ENCODE measurements around the gene TRIM67.

Gene TRIM67

DNA sequence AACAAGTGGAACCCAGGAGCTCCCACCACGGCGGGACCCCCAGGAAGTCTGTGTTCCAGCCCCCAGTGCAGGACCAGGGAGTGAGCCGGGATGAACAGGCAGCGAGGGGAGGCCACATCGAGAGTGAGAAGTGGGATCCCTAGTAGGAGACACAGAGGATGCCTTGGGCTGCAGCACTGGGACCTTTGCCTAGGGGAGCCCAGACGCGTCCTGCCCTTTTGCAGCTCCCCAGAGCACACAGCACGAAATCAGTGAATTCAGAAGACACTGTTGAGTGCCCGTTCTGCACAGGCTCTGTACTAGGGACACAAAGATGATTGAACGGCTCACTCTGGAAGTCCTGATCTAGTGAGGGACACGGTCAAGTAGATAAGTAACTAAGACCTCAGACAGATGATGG is 23.5 kb downstream of the TRIM67 start (continued):
- TF ChIP-seq, protein P1, sequence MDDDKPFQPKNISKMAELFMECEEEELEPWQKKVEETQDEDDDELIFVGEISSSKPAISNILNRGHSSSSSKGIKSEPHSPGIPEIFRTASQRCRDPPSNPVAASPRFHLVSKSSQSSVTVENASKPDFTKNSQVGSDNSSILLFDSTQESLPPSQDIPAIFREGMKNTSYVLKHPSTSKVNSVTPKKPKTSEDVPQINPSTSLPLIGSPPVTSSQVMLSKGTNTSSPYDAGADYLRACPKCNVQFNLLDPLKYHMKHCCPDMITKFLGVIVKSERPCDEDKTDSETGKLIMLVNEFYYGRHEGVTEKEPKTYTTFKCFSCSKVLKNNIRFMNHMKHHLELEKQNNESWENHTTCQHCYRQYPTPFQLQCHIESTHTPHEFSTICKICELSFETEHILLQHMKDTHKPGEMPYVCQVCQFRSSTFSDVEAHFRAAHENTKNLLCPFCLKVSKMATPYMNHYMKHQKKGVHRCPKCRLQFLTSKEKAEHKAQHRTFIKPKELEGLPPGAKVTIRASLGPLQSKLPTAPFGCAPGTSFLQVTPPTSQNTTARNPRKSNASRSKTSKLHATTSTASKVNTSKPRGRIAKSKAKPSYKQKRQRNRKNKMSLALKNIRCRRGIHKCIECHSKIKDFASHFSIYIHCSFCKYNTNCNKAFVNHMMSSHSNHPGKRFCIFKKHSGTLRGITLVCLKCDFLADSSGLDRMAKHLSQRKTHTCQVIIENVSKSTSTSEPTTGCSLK (tag by site-specific recombination; IDR thresholded peaks at IDR 0.05), result no peak
- no peak for TF ChIP-seq ZNF600 (tag by site-specific recombination; IDR thresholded peaks at IDR 0.05)

DNA sequence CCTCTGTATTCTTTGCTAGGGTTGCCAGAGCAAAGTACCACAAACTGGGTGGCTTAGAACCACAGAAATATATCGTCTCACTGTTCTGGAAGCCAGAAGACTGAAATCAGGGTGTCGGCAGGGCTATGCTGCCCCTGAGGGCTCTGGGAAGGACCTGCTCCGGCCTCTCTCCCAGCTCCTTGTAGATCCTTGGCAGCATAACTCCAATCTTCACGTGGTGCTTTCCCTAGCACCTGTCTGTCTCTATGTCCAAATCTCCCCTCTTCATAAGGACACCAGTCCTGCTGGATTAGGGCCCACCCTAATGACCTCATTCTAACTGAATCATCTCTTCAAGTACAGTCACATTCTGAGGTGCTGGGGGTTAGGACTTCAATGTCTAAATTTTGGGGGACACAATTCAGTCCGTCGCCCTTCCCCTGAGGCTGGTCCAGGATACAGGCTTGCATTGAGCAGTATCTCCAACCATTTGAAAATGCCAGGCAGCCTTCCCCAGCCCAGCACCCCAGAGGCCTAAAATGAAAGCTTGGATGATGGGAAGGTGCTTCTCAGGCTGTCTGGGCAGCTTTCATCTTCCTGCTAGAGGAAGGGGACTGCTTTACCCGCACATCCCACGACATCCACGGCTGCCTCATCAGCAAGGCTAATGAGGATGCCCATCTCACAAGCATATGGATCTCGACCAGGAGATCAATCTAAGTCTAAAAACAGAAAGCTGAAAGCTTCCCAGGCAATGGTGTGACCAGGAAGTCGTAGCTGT is 24.7 kb downstream of the TRIM67 start:
- Histone ChIP-seq H3K4me3 (ENCODE audit: low read depth, low read length) (no peak overlapping the region), H3K9me3 (ENCODE audit: control insufficient read depth, insufficient read depth, low read depth, low read length) (no peaks in the 10 kb centered on the region), H3K36me3 (ENCODE audit: control insufficient read depth in 2 of 2, insufficient read depth in 1 of 2, low read length in 2 of 2) (no peaks in the 10 kb centered on the region), H3K27ac (ENCODE audit: extremely low read depth, low read depth, low read length) (no peak overlapping the region), H3K4me1 (ENCODE audit: control insufficient read depth, insufficient read depth, low read length) (no peaks in the 10 kb centered on the region)
- ChIA-PET POLR2A (no interaction called here), CTCF (no interaction called here)
- TF ChIP-seq ZNF19 (tag by site-specific recombination; IDR thresholded peaks at IDR 0.05; ENCODE audit: low read depth) (no peak), ZNF501 (tag by site-specific recombination; IDR thresholded peaks at IDR 0.05) (no peak), ZNF530 (tag by site-specific recombination; IDR thresholded peaks at IDR 0.05; ENCODE audit: low read depth) (no peak)
- TF ChIP-seq, protein P2, sequence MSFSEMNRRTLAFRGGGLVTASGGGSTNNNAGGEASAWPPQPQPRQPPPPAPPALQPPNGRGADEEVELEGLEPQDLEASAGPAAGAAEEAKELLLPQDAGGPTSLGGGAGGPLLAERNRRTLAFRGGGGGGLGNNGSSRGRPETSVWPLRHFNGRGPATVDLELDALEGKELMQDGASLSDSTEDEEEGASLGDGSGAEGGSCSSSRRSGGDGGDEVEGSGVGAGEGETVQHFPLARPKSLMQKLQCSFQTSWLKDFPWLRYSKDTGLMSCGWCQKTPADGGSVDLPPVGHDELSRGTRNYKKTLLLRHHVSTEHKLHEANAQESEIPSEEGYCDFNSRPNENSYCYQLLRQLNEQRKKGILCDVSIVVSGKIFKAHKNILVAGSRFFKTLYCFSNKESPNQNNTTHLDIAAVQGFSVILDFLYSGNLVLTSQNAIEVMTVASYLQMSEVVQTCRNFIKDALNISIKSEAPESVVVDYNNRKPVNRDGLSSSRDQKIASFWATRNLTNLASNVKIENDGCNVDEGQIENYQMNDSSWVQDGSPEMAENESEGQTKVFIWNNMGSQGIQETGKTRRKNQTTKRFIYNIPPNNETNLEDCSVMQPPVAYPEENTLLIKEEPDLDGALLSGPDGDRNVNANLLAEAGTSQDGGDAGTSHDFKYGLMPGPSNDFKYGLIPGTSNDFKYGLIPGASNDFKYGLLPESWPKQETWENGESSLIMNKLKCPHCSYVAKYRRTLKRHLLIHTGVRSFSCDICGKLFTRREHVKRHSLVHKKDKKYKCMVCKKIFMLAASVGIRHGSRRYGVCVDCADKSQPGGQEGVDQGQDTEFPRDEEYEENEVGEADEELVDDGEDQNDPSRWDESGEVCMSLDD (tag by site-specific recombination; IDR thresholded peaks at IDR 0.05), result no peak

DNA sequence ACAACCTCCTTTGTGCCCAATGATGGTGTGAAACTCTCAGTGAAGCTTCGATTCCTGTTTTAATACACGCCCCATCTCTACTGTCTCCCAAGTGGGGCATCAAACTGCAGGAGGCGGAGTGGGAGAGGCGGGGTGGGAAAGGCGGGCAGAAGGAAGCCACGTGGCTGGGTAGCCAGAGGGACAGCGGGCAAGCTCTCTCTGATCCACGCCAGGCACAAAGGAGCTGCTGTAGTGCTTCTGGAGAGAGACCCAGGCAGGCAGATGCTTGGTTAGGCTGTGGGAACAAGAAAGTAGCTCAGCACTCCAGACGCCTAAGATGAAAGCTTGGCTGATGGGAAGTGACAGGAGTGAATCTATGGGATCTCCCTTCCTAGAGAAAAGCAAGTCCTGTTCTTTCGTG is 25.7 kb downstream of the TRIM67 start:
- Histone ChIP-seq H3K36me3 (ENCODE audit: control insufficient read depth in 2 of 2, insufficient read depth in 1 of 2, low read length in 2 of 2) (no peaks in the 10 kb centered on the region), H3K9me3 (ENCODE audit: control insufficient read depth, insufficient read depth, low read depth, low read length) (no peaks in the 10 kb centered on the region), H3K4me3 (ENCODE audit: low read depth, low read length) (no peak overlapping the region), H3K4me1 (ENCODE audit: control insufficient read depth, insufficient read depth, low read length) (no peaks in the 10 kb centered on the region), H3K27ac (ENCODE audit: extremely low read depth, low read depth, low read length) (no peak overlapping the region)
- ChIA-PET POLR2A (no interaction called here), CTCF (interaction anchor here (1.2 kb wide), 1 partner anchor 449 kb away, joined by 3 read pairs; no protein-coding TSS in a partner anchor)
- TF ChIP-seq HOXA7 (CRISPR knock-in tag; IDR thresholded peaks at IDR 0.05; ENCODE audit: borderline replicate concordance) (no peak), ZNF561 (tag by site-specific recombination; IDR thresholded peaks at IDR 0.05; ENCODE audit: borderline replicate concordance) (no peak), OVOL3 (tag by site-specific recombination; IDR thresholded peaks at IDR 0.05) (no peak)

DNA sequence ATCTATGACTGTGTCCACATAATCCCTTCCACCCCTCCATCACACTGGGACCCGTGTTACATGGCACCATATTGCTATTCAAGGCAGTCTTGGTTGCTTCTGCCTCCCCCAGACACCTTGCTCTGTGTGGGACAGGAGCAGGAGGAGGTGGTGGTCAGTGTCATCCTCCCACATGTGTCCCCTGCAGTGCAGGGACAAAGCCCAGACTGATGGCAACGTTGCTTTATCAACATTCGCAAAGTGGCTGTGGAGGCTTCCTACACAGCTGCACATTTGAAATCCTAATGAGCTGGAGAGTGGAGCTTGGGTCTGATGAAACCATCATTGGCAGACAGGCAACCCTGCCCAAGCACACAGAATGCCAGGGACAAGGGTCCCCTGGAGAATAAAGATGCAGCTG is 26.2 kb downstream of the TRIM67 start:
- Histone ChIP-seq H3K36me3 (ENCODE audit: control insufficient read depth in 2 of 2, insufficient read depth in 1 of 2, low read length in 2 of 2) (no peaks in the 10 kb centered on the region), H3K9me3 (ENCODE audit: control insufficient read depth, insufficient read depth, low read depth, low read length) (no peaks in the 10 kb centered on the region), H3K4me3 (ENCODE audit: low read depth, low read length) (no peak overlapping the region), H3K27ac (ENCODE audit: extremely low read depth, low read depth, low read length) (no peak overlapping the region), H3K4me1 (ENCODE audit: control insufficient read depth, insufficient read depth, low read length) (no peaks in the 10 kb centered on the region)
- CTCF ChIA-PET, result interaction anchor here (1.2 kb wide), 1 partner anchor 449 kb away, joined by 3 read pairs; no protein-coding TSS in a partner anchor
- POLR2A ChIA-PET, result no interaction called here
- TF ChIP-seq ZBTB8A (tag by site-specific recombination; IDR thresholded peaks at IDR 0.05) (no peak), HOXA7 (CRISPR knock-in tag; IDR thresholded peaks at IDR 0.05; ENCODE audit: borderline replicate concordance) (no peak), GLIS1 (tag by site-specific recombination; IDR thresholded peaks at IDR 0.05) (0 out of 2 replicates have a peak, but pooled peaks have one; percentile 16), KLF16 (tag by site-specific recombination; IDR thresholded peaks at IDR 0.05) (no peak)
- TF ChIP-seq, protein P3, sequence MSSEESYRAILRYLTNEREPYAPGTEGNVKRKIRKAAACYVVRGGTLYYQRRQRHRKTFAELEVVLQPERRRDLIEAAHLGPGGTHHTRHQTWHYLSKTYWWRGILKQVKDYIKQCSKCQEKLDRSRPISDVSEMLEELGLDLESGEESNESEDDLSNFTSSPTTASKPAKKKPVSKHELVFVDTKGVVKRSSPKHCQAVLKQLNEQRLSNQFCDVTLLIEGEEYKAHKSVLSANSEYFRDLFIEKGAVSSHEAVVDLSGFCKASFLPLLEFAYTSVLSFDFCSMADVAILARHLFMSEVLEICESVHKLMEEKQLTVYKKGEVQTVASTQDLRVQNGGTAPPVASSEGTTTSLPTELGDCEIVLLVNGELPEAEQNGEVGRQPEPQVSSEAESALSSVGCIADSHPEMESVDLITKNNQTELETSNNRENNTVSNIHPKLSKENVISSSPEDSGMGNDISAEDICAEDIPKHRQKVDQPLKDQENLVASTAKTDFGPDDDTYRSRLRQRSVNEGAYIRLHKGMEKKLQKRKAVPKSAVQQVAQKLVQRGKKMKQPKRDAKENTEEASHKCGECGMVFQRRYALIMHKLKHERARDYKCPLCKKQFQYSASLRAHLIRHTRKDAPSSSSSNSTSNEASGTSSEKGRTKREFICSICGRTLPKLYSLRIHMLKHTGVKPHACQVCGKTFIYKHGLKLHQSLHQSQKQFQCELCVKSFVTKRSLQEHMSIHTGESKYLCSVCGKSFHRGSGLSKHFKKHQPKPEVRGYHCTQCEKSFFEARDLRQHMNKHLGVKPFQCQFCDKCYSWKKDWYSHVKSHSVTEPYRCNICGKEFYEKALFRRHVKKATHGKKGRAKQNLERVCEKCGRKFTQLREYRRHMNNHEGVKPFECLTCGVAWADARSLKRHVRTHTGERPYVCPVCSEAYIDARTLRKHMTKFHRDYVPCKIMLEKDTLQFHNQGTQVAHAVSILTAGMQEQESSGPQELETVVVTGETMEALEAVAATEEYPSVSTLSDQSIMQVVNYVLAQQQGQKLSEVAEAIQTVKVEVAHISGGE (tag by site-specific recombination; conservative IDR thresholded peaks at IDR 0.05; ENCODE audit: low read depth), result no peak
- TF ChIP-seq, protein P4, sequence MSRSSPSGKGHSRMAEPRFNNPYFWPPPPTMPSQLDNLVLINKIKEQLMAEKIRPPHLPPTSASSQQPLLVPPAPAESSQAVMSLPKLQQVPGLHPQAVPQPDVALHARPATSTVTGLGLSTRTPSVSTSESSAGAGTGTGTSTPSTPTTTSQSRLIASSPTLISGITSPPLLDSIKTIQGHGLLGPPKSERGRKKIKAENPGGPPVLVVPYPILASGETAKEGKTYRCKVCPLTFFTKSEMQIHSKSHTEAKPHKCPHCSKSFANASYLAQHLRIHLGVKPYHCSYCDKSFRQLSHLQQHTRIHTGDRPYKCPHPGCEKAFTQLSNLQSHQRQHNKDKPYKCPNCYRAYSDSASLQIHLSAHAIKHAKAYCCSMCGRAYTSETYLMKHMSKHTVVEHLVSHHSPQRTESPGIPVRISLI (tag by site-specific recombination; IDR thresholded peaks at IDR 0.05), result no peak
- TF ChIP-seq, protein P5, sequence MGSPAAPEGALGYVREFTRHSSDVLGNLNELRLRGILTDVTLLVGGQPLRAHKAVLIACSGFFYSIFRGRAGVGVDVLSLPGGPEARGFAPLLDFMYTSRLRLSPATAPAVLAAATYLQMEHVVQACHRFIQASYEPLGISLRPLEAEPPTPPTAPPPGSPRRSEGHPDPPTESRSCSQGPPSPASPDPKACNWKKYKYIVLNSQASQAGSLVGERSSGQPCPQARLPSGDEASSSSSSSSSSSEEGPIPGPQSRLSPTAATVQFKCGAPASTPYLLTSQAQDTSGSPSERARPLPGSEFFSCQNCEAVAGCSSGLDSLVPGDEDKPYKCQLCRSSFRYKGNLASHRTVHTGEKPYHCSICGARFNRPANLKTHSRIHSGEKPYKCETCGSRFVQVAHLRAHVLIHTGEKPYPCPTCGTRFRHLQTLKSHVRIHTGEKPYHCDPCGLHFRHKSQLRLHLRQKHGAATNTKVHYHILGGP (tag by site-specific recombination; IDR thresholded peaks at IDR 0.05), result no peak
- TF ChIP-seq, protein P6, sequence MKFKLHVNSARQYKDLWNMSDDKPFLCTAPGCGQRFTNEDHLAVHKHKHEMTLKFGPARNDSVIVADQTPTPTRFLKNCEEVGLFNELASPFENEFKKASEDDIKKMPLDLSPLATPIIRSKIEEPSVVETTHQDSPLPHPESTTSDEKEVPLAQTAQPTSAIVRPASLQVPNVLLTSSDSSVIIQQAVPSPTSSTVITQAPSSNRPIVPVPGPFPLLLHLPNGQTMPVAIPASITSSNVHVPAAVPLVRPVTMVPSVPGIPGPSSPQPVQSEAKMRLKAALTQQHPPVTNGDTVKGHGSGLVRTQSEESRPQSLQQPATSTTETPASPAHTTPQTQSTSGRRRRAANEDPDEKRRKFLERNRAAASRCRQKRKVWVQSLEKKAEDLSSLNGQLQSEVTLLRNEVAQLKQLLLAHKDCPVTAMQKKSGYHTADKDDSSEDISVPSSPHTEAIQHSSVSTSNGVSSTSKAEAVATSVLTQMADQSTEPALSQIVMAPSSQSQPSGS (tag by site-specific recombination; IDR thresholded peaks at IDR 0.05; ENCODE audit: low read depth), result no peak
